ENCODE results near the gene IGIP.

DNA sequence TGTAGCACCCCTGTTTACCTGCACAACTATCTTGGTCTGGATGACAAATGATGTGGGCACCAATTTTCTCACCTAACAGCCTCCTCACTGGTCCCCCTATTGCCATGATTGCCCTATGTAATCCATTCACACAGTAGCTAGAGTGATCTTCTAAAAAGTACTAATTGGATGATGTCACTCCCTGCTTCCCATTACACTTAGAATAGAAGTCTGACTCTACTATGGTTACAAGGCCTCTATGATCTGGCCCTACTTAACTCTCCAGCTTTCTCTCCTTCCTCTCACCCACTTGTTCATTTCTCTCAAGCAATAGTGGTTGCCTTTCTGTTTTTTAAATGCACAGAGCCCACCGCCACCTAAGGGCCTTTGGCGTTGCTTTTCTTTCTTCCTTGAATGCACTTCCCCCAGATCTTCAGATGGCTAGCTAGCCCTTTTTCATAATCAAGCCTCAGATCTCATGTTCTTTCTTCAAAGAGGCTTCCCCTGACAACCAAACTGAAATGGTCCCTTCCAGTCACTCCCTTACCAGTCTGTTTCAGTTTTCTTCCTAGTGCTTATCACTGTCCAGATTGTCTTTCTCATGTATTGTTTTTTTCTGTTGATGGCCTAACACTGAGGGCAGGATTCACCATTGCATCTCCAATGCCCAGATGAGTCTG is 8.7 kb downstream of the IGIP start:
- TF ChIP-seq, protein P1, sequence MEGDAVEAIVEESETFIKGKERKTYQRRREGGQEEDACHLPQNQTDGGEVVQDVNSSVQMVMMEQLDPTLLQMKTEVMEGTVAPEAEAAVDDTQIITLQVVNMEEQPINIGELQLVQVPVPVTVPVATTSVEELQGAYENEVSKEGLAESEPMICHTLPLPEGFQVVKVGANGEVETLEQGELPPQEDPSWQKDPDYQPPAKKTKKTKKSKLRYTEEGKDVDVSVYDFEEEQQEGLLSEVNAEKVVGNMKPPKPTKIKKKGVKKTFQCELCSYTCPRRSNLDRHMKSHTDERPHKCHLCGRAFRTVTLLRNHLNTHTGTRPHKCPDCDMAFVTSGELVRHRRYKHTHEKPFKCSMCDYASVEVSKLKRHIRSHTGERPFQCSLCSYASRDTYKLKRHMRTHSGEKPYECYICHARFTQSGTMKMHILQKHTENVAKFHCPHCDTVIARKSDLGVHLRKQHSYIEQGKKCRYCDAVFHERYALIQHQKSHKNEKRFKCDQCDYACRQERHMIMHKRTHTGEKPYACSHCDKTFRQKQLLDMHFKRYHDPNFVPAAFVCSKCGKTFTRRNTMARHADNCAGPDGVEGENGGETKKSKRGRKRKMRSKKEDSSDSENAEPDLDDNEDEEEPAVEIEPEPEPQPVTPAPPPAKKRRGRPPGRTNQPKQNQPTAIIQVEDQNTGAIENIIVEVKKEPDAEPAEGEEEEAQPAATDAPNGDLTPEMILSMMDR (IDR thresholded peaks at IDR 0.05; ENCODE audit: extremely low read depth in 1 of 2, insufficient read depth in 1 of 2, low read depth in 1 of 2, low read length in 2 of 2) = no peak
- TF ChIP-seq EZH2 (IDR thresholded peaks at IDR 0.05; ENCODE audit: borderline replicate concordance, low read depth, low read length, severe bottlenecking) = no peak
- TF ChIP-seq MYC (IDR thresholded peaks at IDR 0.05; ENCODE audit: low read depth, low read length) = no peak
- no peak for TF ChIP-seq POLR2A (IDR thresholded peaks at IDR 0.05; ENCODE audit: low read depth, low read length)

Measured in endothelial cell of umbilical vein (primary cell).